ENCODE measurements around the gene ZNF691. TPM values are rescaled to one million over a fixed set of nuclear protein-coding genes. Genes with fewer than 3 reads are reported as not detected.

Gene ZNF691, protein sequence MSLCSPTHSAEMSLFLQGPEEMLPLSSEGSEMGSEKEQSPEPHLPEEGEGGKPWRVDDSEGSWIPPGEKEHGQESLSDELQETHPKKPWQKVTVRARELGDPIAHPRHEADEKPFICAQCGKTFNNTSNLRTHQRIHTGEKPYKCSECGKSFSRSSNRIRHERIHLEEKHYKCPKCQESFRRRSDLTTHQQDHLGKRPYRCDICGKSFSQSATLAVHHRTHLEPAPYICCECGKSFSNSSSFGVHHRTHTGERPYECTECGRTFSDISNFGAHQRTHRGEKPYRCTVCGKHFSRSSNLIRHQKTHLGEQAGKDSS
- 6.5 and 9.9 TPM in 2 replicates for total RNA-seq (2014; rRNA removed; shearing (Covaris generic))

DNA sequence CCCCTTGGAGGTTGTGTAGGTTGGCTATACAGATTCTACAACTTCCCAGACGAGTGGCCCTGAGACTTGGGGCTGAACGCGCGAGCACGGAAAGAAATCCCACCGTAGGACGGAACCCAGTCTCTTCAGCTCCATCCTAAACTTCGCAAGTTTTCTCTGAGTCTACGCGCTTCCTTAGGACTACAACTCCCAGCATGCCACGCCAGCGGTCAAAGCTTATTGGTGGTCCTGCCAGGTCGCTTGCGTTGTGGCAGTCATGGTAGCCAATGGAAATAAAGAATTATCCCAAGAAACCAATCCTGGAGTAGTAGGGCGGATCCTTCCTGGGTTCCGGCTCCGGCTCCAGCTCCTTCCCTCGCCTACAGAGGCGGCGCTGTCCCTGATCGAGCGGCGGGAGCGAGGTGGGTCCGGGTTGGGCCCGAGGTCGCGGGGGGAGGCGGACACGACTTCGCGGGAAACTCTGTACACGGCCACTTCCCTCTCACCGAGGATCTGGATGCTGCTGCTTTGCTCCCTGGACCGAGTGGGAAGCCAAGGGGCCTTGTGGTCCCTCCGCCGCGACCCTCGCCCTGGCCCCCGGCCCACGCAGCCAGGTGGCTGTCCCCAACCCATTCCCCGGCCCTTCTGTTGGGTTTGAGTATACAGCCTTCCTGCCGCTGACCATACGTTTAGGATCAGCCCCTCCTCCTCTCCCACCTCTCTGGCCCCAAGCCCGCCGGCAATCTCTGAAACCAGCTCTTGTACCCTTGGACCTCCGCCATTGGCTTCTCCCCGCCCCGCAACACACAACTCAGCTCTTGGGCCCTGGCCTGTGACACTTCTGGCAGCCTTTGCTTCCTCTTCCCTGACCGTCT, at the start of gene ZNF691:
TSS of gene ZNF691 (plus strand) at position 357 of the 854 bp plus-strand sequence. CDS start 3,046 bp downstream, outside the sequence.

DNA sequence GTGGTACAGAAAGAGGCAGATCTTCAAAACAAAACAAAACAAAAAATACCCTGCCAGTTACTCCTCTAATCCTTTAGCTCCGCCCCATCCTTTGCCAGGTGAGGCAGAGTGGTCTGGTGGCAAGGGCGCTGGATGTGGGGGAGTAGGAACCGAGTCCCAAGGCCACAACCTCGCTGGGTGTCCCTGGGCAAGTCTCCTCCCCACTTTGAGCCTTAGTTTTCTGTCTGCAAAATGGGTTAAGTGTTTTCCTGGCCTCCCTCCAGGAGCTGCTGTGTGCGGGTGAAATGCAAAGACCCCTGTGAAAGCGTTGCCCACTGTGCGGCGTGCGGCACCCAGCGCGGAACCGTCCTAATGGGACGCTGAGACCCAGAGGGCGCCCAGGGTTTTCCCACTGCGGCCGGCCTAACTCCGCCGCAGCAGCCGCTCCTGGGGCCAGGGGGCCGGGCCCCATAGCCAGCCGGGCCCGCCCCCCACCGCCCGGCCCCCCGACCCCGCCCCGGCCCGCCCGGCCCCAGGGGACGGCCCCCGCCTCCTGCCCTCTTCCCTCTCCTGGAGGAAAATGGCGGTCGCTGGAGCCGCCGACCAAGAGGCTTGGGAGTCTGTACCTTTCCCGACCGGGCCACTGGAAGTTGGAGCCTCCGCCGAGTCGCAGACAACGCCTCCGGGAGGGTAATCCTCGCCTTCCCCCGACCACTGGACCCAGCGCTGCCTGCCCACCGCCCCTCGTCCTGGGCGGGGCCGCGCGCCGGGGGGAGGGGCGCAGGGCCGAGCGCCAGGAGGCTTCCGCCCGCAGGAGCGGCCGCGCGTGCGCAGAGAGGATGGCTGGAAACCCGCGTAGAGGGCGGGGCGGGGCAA, 29.6 kb upstream of the ZNF691 start, which contains the start of the genes ERMAP and SVBP:
TSS of gene ERMAP (plus strand) at position 538 of the 855 bp plus-strand sequence. CDS start 13,327 bp downstream, outside the sequence.
TSS of gene SVBP (minus strand) at position 813 of the 855 bp plus-strand sequence. CDS start 853 bp downstream, outside the sequence.

Other genes starting within 250 kb of the ZNF691 start
- 96.5 and 133 TPM in 2 replicates for gene PPIH, start 188.2 kb upstream of the ZNF691 start, total RNA-seq (2014; rRNA removed; shearing (Covaris generic))
- 1,513 and 1,641 TPM in 2 replicates for gene YBX1, start 164.2 kb upstream of the ZNF691 start, total RNA-seq (2014; rRNA removed; shearing (Covaris generic))
- not detected in 2 replicates for gene CLDN19, start 106.4 kb upstream of the ZNF691 start, total RNA-seq (2014; rRNA removed; shearing (Covaris generic))
- 71.6 and 76.9 TPM in 2 replicates for gene P3H1, start 79.6 kb upstream of the ZNF691 start, total RNA-seq (2014; rRNA removed; shearing (Covaris generic))
- 2.3 and 3.5 TPM in 2 replicates for gene C1orf50, start 79.4 kb upstream of the ZNF691 start, total RNA-seq (2014; rRNA removed; shearing (Covaris generic))
- gene TMEM269, start 61.6 kb upstream of the ZNF691 start, total RNA-seq (2014; rRNA removed; shearing (Covaris generic)), result 0.03 and 0.11 TPM in 2 replicates
- 4.0 and 5.3 TPM in 2 replicates for gene ERMAP, start 29.5 kb upstream of the ZNF691 start, total RNA-seq (2014; rRNA removed; shearing (Covaris generic))
- 19.5 and 34.6 TPM in 2 replicates for gene SVBP, start 29.2 kb upstream of the ZNF691 start, total RNA-seq (2014; rRNA removed; shearing (Covaris generic))
- 204 and 221 TPM in 2 replicates for gene SLC2A1, start 112.3 kb downstream of the ZNF691 start, total RNA-seq (2014; rRNA removed; shearing (Covaris generic))

Data from A375 (cell line).